Suprapubic skin (tissue), 4 donors: Measurements from ENCODE around the gene TUBA4A. TPM values are rescaled to one million over a fixed set of nuclear protein-coding genes. Genes with fewer than 3 reads are reported as not detected.

ENCODE experiments used
- DNase-seq, 2 donors: peaks; one replicate each; pipeline ENCODE4 v3.0.0-alpha.2; 2019; ENCODE audit warnings: low spot score in 2 of 2
- H3K27ac ChIP-seq: fragments of 200-600 bp; sonication (generic); one replicate; pipeline ENCODE4 v1.5.1; 2019
- H3K27me3 ChIP-seq: fragments of 200-600 bp; sonication (generic); one replicate; pipeline ENCODE4 v1.5.1; 2019
- H3K36me3 ChIP-seq: fragments of 200-600 bp; sonication (generic); one replicate; pipeline ENCODE4 v1.5.1; 2019
- H3K4me1 ChIP-seq: fragments of 200-600 bp; sonication (generic); one replicate; pipeline ENCODE4 v1.5.1; 2019
- H3K4me3 ChIP-seq: fragments of 200-600 bp; sonication (generic); one replicate; pipeline ENCODE4 v1.5.1; 2019; ENCODE audit warnings: mild to moderate bottlenecking
- H3K9me3 ChIP-seq: fragments of 200-600 bp; sonication (generic); one replicate; pipeline ENCODE4 v1.5.1; 2019
- CTCF ChIP-seq, 2 donors: fragments of 200-600 bp in 1 of 2; fragments of 450-650 bp in 1 of 2; sonication (generic) in 1 of 2; IDR thresholded peaks; one replicate each; pipeline ENCODE4 v1.5.1; 2016 to 2019; ENCODE audit warnings: antibody characterized with exemption in 2 of 2, mild to moderate bottlenecking in 1 of 2, moderate library complexity in 1 of 2
- EP300 ChIP-seq: sonication (generic); formaldehyde crosslinking; IDR thresholded peaks from one replicate; pipeline ENCODE4 v1.6.1; 2017; ENCODE audit warnings: antibody characterized with exemption
- POLR2A ChIP-seq, 2 donors: fragments of 450-650 bp; IDR thresholded peaks; one replicate each; pipeline ENCODE4 v1.6.1; 2017; ENCODE audit warnings: antibody characterized with exemption in 2 of 2, mild to moderate bottlenecking in 2 of 2, moderate library complexity in 2 of 2
- POLR2AphosphoS5 ChIP-seq, 3 donors: sonication (generic); formaldehyde crosslinking; IDR thresholded peaks; one replicate each; pipeline ENCODE4 v1.6.1; 2017; ENCODE audit warnings: antibody characterized with exemption in 3 of 3
- WGBS: methylation state at CpG from one replicate; pipeline ENCODE4 v1.1.5; 2018; 5-methylcytosine and 5-hydroxymethylcytosine counted together
- total RNA-seq, 4 donors: library from RNA; depleted of rRNA; stranded (reverse); fragments of >200 nt; gene quantifications; one replicate each; pipeline ENCODE4 v1.1.0, GENCODE V29; 2016

Gene TUBA4A
- total RNA-seq, 4 donors from 2014 or later: 194 to 530 (median 394) TPM

GRCh38 chr2:219281588-219281987 is 27.9 kb upstream of the TUBA4A start:
- Histone ChIP-seq H3K36me3 (peaks cover 46% of the 10 kb centered on the region), H3K4me3 (no peak overlapping the region), H3K4me1 (peaks cover 86% of the 10 kb centered on the region), H3K9me3 (no peaks in the 10 kb centered on the region), H3K27me3 (no peaks in the 10 kb centered on the region), H3K27ac (no peak overlapping the region)
- TF ChIP-seq EP300 (no peak), POLR2AphosphoS5 (IDR thresholded peaks at IDR 0.05) (no peak), POLR2A (IDR thresholded peaks at IDR 0.05) (no peak), CTCF (IDR thresholded peaks at IDR 0.05) (no peak)
- WGBS: 67% methylated on average over 5 of the region's 8 CpGs
- DNase-seq: no peak

- WGBS: 86% methylated on average over 4 of the region's 4 CpGs
- H3K4me3 ChIP-seq: peak overlapping the region; percentile 93
Observed at GRCh38 chr2:219280651-219281050, 26.9 kb upstream of the TUBA4A start.

DNA sequence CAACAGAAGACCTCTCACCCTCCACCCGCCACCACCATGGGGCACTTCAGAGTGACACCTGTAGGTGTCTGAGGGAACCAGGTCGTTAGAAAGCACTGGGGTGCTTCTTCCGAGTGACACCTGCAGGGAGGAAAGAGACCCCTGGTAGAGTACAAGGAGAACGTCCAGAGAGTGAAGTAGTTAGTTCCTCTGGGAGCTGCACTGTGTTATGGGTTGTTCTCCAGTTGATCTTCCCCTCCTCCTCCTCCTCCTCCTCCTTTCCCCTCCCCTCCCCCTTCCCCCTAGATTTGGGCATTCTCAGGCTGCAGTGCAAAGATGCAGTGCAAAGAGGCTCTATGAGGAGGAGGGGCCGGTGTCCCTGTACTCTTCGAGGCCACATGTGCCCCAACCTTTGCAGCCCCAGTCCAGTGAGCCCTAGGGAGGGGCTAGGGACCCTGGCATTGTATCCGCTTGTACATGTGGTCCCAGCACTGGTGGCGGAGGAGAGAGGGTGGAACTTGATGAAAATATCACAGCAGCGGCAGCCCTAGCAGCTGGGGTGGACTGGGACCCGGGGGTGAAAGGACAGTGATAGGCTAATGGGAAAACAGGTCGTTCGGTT is 26.3 kb upstream of the TUBA4A start:
- Histone ChIP-seq H3K9me3 (no peaks in the 10 kb centered on the region), H3K27me3 (no peaks in the 10 kb centered on the region), H3K4me3 (peak overlapping the region; percentile 93), H3K4me1 (peaks cover 72% of the 10 kb centered on the region), H3K36me3 (peaks cover 44% of the 10 kb centered on the region), H3K27ac (peak overlapping the region; percentile 99)
- TF ChIP-seq POLR2A (IDR thresholded peaks at IDR 0.05) (no peak), CTCF (IDR thresholded peaks at IDR 0.05) (no peak), EP300 (no peak), POLR2AphosphoS5 (IDR thresholded peaks at IDR 0.05) (no peak)
- DNase-seq: no peak
- WGBS: 41% methylated on average over 12 of the region's 12 CpGs

More at GRCh38 chr2:219280651-219281050, 26.9 kb upstream of the TUBA4A start:
- DNase-seq: no peak
- Histone ChIP-seq H3K9me3 (no peaks in the 10 kb centered on the region), H3K36me3 (peaks cover 46% of the 10 kb centered on the region), H3K27ac (peak overlapping the region; percentile 99), H3K4me1 (peaks cover 77% of the 10 kb centered on the region), H3K27me3 (no peaks in the 10 kb centered on the region)
- TF ChIP-seq CTCF (IDR thresholded peaks at IDR 0.05) (no peak), POLR2AphosphoS5 (IDR thresholded peaks at IDR 0.05) (no peak), EP300 (no peak), POLR2A (IDR thresholded peaks at IDR 0.05) (no peak)

GRCh38 chr2:219279151-219279915 is 25.6 kb upstream of the TUBA4A start, which contains the start of gene DNAJB2:
TSS of gene DNAJB2 (plus strand) at chr2:219279366. CDS start at chr2:219279834, 468 bp downstream.
- peak within 1 kb of the TSS; percentile 99 for H3K27ac ChIP-seq
- H3K4me3 ChIP-seq: peak within 1 kb of the TSS; percentile 93
- WGBS: 0% methylated on average over 17 of the region's 65 CpGs
- H3K9me3 ChIP-seq: no peaks in the 10 kb centered on the region
- peaks cover 69% of the 10 kb centered on the region for H3K4me1 ChIP-seq
- no peaks in the 10 kb centered on the region for H3K27me3 ChIP-seq
- peak; percentile 99 for DNase-seq
- TF ChIP-seq EP300 (peak; percentile 16), POLR2AphosphoS5 (IDR thresholded peaks at IDR 0.05) (peak; percentile 31 to 87 (median 63)), POLR2A (IDR thresholded peaks at IDR 0.05) (peak; percentile 23 to 89), CTCF (IDR thresholded peaks at IDR 0.05) (no peak)
- H3K36me3 ChIP-seq: peaks cover 37% of the 10 kb centered on the region

- peak overlapping the region; percentile 99 for H3K27ac ChIP-seq
- H3K27me3 ChIP-seq: no peaks in the 10 kb centered on the region
- no peaks in the 10 kb centered on the region for H3K9me3 ChIP-seq
- H3K4me3 ChIP-seq: peak overlapping the region; percentile 93
- no peak for DNase-seq
- 12% methylated on average over 9 of the region's 9 CpGs for WGBS
- TF ChIP-seq POLR2AphosphoS5 (IDR thresholded peaks at IDR 0.05): no peak
- TF ChIP-seq CTCF (IDR thresholded peaks at IDR 0.05): no peak
- TF ChIP-seq EP300: no peak
- no peak for TF ChIP-seq POLR2A (IDR thresholded peaks at IDR 0.05)
- peaks cover 68% of the 10 kb centered on the region for H3K4me1 ChIP-seq
- H3K36me3 ChIP-seq: peaks cover 31% of the 10 kb centered on the region
Observed at GRCh38 chr2:219278655-219279150, 25.0 kb upstream of the TUBA4A start.
